ENCODE results near the gene NKD2. TPM values are rescaled to one million over a fixed set of nuclear protein-coding genes. Genes with fewer than 3 reads are reported as not detected.
A peak's percentile ranks its signal among the peaks of the same experiment; 100 is the strongest.

NKD2 gene
- total RNA-seq, 1 experiment from 2014 or later, result 12.3 TPM

DNA sequence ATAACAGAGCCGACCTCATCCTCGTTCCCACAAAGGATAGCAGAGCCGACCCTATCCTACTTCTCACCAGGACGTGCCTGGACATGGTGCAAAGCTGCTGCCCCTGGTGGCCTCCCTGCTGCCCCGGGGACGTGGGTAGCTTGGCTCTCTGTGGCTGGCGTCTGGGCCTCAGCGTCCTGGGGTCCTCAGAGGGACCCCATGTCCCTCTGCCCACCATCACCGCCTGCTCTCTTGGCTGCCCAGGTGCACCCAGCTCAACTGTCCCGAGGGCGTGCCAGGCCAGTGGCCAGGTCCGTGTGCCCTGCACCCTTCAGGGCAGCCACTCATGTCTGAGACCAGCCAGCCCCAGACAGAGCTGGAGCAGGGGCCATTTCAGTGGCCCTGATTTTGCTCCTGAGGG is 8.5 kb downstream of the NKD2 start:
- TF ChIP-seq, protein P1, sequence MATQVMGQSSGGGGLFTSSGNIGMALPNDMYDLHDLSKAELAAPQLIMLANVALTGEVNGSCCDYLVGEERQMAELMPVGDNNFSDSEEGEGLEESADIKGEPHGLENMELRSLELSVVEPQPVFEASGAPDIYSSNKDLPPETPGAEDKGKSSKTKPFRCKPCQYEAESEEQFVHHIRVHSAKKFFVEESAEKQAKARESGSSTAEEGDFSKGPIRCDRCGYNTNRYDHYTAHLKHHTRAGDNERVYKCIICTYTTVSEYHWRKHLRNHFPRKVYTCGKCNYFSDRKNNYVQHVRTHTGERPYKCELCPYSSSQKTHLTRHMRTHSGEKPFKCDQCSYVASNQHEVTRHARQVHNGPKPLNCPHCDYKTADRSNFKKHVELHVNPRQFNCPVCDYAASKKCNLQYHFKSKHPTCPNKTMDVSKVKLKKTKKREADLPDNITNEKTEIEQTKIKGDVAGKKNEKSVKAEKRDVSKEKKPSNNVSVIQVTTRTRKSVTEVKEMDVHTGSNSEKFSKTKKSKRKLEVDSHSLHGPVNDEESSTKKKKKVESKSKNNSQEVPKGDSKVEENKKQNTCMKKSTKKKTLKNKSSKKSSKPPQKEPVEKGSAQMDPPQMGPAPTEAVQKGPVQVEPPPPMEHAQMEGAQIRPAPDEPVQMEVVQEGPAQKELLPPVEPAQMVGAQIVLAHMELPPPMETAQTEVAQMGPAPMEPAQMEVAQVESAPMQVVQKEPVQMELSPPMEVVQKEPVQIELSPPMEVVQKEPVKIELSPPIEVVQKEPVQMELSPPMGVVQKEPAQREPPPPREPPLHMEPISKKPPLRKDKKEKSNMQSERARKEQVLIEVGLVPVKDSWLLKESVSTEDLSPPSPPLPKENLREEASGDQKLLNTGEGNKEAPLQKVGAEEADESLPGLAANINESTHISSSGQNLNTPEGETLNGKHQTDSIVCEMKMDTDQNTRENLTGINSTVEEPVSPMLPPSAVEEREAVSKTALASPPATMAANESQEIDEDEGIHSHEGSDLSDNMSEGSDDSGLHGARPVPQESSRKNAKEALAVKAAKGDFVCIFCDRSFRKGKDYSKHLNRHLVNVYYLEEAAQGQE (IDR thresholded peaks at IDR 0.05; ENCODE audit: insufficient read depth in 1 of 2, low read depth in 2 of 2, low read length in 1 of 2), result no peak
- TF ChIP-seq POLR2AphosphoS5 (IDR thresholded peaks at IDR 0.05; ENCODE audit: low read depth, low read length) (no peak), TCF7L2 (IDR thresholded peaks at IDR 0.05; ENCODE audit: low read depth, low read length) (no peak), SIN3A (IDR thresholded peaks at IDR 0.05; ENCODE audit: borderline replicate concordance, insufficient read depth, low read depth, low read length) (no peak)
- TF ChIP-seq, protein P2, sequence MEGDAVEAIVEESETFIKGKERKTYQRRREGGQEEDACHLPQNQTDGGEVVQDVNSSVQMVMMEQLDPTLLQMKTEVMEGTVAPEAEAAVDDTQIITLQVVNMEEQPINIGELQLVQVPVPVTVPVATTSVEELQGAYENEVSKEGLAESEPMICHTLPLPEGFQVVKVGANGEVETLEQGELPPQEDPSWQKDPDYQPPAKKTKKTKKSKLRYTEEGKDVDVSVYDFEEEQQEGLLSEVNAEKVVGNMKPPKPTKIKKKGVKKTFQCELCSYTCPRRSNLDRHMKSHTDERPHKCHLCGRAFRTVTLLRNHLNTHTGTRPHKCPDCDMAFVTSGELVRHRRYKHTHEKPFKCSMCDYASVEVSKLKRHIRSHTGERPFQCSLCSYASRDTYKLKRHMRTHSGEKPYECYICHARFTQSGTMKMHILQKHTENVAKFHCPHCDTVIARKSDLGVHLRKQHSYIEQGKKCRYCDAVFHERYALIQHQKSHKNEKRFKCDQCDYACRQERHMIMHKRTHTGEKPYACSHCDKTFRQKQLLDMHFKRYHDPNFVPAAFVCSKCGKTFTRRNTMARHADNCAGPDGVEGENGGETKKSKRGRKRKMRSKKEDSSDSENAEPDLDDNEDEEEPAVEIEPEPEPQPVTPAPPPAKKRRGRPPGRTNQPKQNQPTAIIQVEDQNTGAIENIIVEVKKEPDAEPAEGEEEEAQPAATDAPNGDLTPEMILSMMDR (IDR thresholded peaks at IDR 0.05), result no peak
- Histone ChIP-seq H3K4me1 (ENCODE audit: control insufficient read depth, insufficient read depth, low read length) (peaks cover 4% of the 10 kb centered on the region; the same call in 1 of the 2 replicates), H3K4me3 (ENCODE audit: low read depth in 2 of 2, low read length in 2 of 2) (no peak overlapping the region), H3K9me3 (ENCODE audit: control insufficient read depth, insufficient read depth, low read depth, low read length) (no peaks in the 10 kb centered on the region), H3K36me3 (ENCODE audit: control insufficient read depth, insufficient read depth, low read length) (no peaks in the 10 kb centered on the region), H3K27me3 (ENCODE audit: control insufficient read depth, insufficient read depth, low read length) (no peaks in the 10 kb centered on the region), H3K27ac (ENCODE audit: low read length) (no peak overlapping the region)
- BruUV-seq (replicated peaks), result no TSS peak
- CTCF ChIA-PET, result no interaction called here
- DNase-seq (ENCODE audit: low read depth, low spot score) (no peak), ATAC-seq (no peak)
- in situ Hi-C loops (cut with HindIII; ENCODE audit: low pct_unique_long_range_greater_than_20kb, low sequenced_read_pairs) (no loop called here), intact Hi-C loops (cut with micrococcal nuclease; ENCODE audit: unreplicated experiment) (no loop called here)
- POLR2A ChIA-PET, result no interaction called here

DNA sequence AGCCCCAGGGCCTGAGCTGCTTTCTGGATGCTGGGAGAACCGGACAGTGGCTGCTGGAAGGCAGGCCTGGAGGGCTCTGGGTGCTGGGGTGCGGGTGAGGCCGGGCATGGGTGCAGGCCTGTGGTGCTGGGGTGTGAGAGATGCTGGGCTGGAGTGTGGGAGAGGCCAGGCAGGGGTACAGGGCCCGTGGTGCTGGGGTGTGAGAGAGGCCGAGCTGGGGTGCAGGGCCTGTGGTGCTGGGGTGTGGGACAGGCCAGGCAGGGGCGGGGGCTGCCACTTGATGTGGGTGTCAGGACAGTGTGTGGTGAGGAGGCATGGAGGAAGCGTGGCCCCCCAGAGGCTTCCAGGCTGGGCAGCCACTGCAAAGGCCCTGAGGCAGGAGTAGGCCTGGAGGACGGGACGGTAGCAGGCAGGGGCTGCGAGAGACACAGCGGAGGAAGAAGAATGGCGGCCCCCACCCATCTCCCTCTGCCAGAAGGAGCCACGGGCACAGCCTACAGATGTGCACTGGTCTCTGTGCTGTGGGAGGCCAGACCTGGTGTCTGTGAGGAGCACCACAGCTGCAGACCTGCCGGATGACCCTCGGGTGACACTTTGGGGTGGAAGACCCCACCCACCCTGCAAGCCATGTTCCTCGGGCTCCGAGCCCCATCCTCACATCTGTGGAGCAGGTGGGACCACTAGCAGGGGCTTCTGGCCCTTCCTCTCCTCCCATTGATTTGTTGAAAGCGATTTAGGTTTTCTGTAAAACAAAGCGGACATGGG is 9.3 kb downstream of the NKD2 start:
- CTCF ChIA-PET, result no interaction called here
- intact Hi-C loops (cut with micrococcal nuclease; ENCODE audit: unreplicated experiment), result no loop called here
- Histone ChIP-seq H3K36me3 (ENCODE audit: control insufficient read depth, insufficient read depth, low read length) (no peaks in the 10 kb centered on the region), H3K27me3 (ENCODE audit: control insufficient read depth, insufficient read depth, low read length) (no peaks in the 10 kb centered on the region), H3K27ac (ENCODE audit: low read length) (no peak overlapping the region), H3K4me3 (ENCODE audit: low read depth in 2 of 2, low read length in 2 of 2) (no peak overlapping the region), H3K4me1 (ENCODE audit: control insufficient read depth, insufficient read depth, low read length) (peaks cover 4% of the 10 kb centered on the region; the same call in 1 of the 2 replicates), H3K9me3 (ENCODE audit: control insufficient read depth, insufficient read depth, low read depth, low read length) (no peaks in the 10 kb centered on the region)
- POLR2A ChIA-PET, result no interaction called here
- ATAC-seq (0 out of 2 replicates have a peak, but pooled peaks have one; percentile 21), DNase-seq (ENCODE audit: low read depth, low spot score) (no peak)
- in situ Hi-C loops (cut with HindIII; ENCODE audit: low pct_unique_long_range_greater_than_20kb, low sequenced_read_pairs), result no loop called here
- BruUV-seq (replicated peaks), result no TSS peak
- TF ChIP-seq, protein P2 (IDR thresholded peaks at IDR 0.05), result no peak
- TF ChIP-seq TCF7L2 (IDR thresholded peaks at IDR 0.05; ENCODE audit: low read depth, low read length), result no peak
- no peak for TF ChIP-seq POLR2AphosphoS5 (IDR thresholded peaks at IDR 0.05; ENCODE audit: low read depth, low read length)
- TF ChIP-seq SIN3A (IDR thresholded peaks at IDR 0.05; ENCODE audit: borderline replicate concordance, insufficient read depth, low read depth, low read length), result no peak
- TF ChIP-seq, protein P1 (IDR thresholded peaks at IDR 0.05; ENCODE audit: insufficient read depth in 1 of 2, low read depth in 2 of 2, low read length in 1 of 2), result no peak

All from Panc1 (cell line).